ENCODE measurements around the gene WNT3. TPM values are rescaled to one million over a fixed set of nuclear protein-coding genes. Genes with fewer than 3 reads are reported as not detected.
"Not testable (repeated sequence)": the region's sequence is repeated elsewhere in the genome, so short reads cannot be mapped to it uniquely, and the experiment has no call there.

Gene WNT3
- total RNA-seq, 1 experiment from 2014 or later = 5.5 TPM

DNA sequence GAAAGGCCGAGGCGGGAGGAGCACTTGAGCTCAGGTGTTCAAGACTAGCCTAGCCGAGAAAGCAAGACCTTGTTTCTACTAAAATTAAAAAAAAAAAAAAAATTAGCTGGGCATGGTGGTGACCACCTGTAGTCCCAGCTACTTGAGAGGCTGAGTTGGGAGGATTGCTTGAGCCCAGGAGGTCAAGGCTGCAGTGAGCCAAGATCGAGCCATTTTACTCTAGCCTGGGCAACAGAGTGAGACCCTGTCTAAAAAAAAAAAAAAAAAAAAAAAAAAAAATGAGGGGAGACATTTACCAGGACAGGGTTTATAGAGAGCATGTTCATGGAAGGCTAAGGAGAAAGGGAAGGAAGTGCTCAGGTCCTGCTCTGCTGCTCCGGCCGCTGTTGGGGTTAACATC lies 25.5 kb downstream of the WNT3 start:
- H3K79me2 ChIP-seq (ENCODE audit: insufficient read depth, low read length); DNase-seq (ENCODE audit: low read depth, low spot score); H2AFZ ChIP-seq (ENCODE audit: low read depth, low read length, poor library complexity, severe bottlenecking); H3K9ac ChIP-seq (ENCODE audit: low read length); H3K27me3 ChIP-seq (ENCODE audit: insufficient read depth, low read length); POLR2A ChIA-PET; CTCF ChIA-PET; intact Hi-C loops (cut with micrococcal nuclease); ATAC-seq; H3K9me2 ChIP-seq (ENCODE audit: insufficient read depth); RAD21 ChIA-PET (ENCODE audit: low non-redundant PET in 1 of 2, low total read pairs in 2 of 2, uncharacterized antibody in 2 of 2, unreplicated experiment in 2 of 2); H3K9me3 ChIP-seq (ENCODE audit: control insufficient read depth in 1 of 2, insufficient read depth in 1 of 2, low read depth in 1 of 2, low read length in 2 of 2); BruUV-seq (replicated peaks); H3K27ac ChIP-seq (ENCODE audit: low read depth, low read length); H3K4me2 ChIP-seq (ENCODE audit: low read length); H3K36me3 ChIP-seq (ENCODE audit: control insufficient read depth in 1 of 2, insufficient read depth in 2 of 2, low read length in 2 of 2); H4K20me1 ChIP-seq (ENCODE audit: insufficient read depth); H3K4me3 ChIP-seq (replicated peaks in 1 of 2; ENCODE audit: low read depth in 1 of 2, low read length in 2 of 2): not testable (repeated sequence)
- H3K4me1 ChIP-seq (ENCODE audit: control insufficient read depth in 1 of 2, insufficient read depth in 2 of 2, low read length in 2 of 2) = peaks cover 23 to 31% of the 10 kb centered on the region in 2 experiments

DNA sequence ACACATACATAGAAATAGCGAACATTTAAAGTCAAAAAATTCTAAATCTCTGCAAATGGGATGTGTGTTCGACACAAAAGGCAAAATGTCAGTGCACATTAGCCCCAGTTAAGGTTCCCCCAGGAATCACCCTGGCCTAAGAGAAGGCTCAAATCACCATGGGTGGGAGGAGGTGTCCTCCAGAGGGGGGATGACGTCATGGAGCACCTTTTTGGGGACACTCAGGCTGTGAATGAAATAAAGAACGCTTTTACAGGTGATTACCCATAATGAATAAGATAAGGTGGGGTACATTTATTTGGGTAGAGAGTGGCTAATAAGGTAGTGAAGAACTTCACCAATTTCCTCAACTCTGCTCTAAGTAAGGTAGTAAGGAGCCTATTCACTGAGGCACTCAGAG lies 26.4 kb downstream of the WNT3 start:
- Histone ChIP-seq H3K79me2 (ENCODE audit: insufficient read depth, low read length) (no peaks in the 10 kb centered on the region), H3K4me3 (replicated peaks in 1 of 2; ENCODE audit: low read depth in 1 of 2, low read length in 2 of 2) (no peak overlapping the region), H3K36me3 (ENCODE audit: control insufficient read depth in 1 of 2, insufficient read depth in 2 of 2, low read length in 2 of 2) (no peaks in the 10 kb centered on the region), H4K20me1 (ENCODE audit: insufficient read depth) (no peaks in the 10 kb centered on the region), H3K4me1 (ENCODE audit: control insufficient read depth in 1 of 2, insufficient read depth in 2 of 2, low read length in 2 of 2) (peaks cover 23 to 31% of the 10 kb centered on the region in 2 experiments), H3K27me3 (ENCODE audit: insufficient read depth, low read length) (no peaks in the 10 kb centered on the region), H3K9me3 (ENCODE audit: control insufficient read depth in 1 of 2, insufficient read depth in 1 of 2, low read depth in 1 of 2, low read length in 2 of 2) (peaks cover 3 to 10% of the 10 kb centered on the region in 2 experiments; a peak in 2 of 4 replicates), H3K27ac (ENCODE audit: low read depth, low read length) (no peak overlapping the region), H3K9ac (ENCODE audit: low read length) (no peak overlapping the region), H3K4me2 (ENCODE audit: low read length) (no peak overlapping the region), H3K9me2 (ENCODE audit: insufficient read depth) (no peaks in the 10 kb centered on the region), H2AFZ (ENCODE audit: low read depth, low read length, poor library complexity, severe bottlenecking) (no peak overlapping the region)
- no TSS peak for BruUV-seq (replicated peaks)
- POLR2A ChIA-PET = no interaction called here
- no peak for DNase-seq (ENCODE audit: low read depth, low spot score)
- CTCF ChIA-PET = no interaction called here
- ATAC-seq = no peak
- RAD21 ChIA-PET (ENCODE audit: low non-redundant PET in 1 of 2, low total read pairs in 2 of 2, uncharacterized antibody in 2 of 2, unreplicated experiment in 2 of 2) = no interaction called here
- no peak for TF ChIP-seq ZNF274 (IDR thresholded peaks at IDR 0.05; ENCODE audit: low read depth, low read length)
- TF ChIP-seq, protein P1, sequence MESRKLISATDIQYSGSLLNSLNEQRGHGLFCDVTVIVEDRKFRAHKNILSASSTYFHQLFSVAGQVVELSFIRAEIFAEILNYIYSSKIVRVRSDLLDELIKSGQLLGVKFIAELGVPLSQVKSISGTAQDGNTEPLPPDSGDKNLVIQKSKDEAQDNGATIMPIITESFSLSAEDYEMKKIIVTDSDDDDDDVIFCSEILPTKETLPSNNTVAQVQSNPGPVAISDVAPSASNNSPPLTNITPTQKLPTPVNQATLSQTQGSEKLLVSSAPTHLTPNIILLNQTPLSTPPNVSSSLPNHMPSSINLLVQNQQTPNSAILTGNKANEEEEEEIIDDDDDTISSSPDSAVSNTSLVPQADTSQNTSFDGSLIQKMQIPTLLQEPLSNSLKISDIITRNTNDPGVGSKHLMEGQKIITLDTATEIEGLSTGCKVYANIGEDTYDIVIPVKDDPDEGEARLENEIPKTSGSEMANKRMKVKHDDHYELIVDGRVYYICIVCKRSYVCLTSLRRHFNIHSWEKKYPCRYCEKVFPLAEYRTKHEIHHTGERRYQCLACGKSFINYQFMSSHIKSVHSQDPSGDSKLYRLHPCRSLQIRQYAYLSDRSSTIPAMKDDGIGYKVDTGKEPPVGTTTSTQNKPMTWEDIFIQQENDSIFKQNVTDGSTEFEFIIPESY (IDR thresholded peaks at IDR 0.05; ENCODE audit: extremely low read depth, insufficient replicate concordance, low read length) = no peak
- TF ChIP-seq, protein P2, sequence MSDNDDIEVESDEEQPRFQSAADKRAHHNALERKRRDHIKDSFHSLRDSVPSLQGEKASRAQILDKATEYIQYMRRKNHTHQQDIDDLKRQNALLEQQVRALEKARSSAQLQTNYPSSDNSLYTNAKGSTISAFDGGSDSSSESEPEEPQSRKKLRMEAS (IDR thresholded peaks at IDR 0.05) = no peak
- no peak for TF ChIP-seq CEBPB (IDR thresholded peaks at IDR 0.05; ENCODE audit: low read depth)
- TF ChIP-seq SIN3A (IDR thresholded peaks at IDR 0.05; ENCODE audit: low read depth) = no peak
- TF ChIP-seq YY1 (IDR thresholded peaks at IDR 0.05; ENCODE audit: extremely low read depth, insufficient replicate concordance, low read depth, low read length) = no peak
- no peak for TF ChIP-seq FOSL1 (IDR thresholded peaks at IDR 0.05; ENCODE audit: low read depth)
- TF ChIP-seq ELF1 (IDR thresholded peaks at IDR 0.05; ENCODE audit: borderline replicate concordance, low read depth) = no peak
- TF ChIP-seq POLR2AphosphoS5 (IDR thresholded peaks at IDR 0.05; ENCODE audit: low read depth, low read length) = no peak
- no peak for TF ChIP-seq POLR2A (IDR thresholded peaks at IDR 0.05; ENCODE audit: borderline replicate concordance, extremely low read depth, insufficient read depth, insufficient read length)
- intact Hi-C loops (cut with micrococcal nuclease) = no loop called here

Data from HCT116 (cell line).